ENCODE data around the gene CPNE7.

The CPNE7 gene

DNA sequence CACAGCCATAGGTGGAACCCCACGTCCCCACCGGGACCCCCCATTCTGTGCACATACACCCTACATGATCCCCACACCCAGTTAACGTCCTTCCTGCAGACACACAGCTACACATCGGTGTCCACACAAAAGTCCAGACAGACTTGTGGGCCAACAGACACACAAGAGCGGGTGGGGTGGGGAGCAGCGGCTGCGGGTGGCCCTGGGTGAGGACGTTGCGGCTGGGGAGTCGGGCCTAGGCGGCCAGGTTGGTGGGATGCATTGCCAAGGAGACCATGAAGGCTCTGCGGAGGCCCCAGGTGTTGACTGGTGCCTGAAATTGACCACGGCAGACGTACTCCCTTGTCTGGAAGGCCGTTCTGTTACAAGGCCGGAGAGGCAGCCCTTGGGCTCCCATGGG is 29.2 kb downstream of the CPNE7 start:
- DNase-seq (ENCODE audit: low spot score) = no peak

DNA sequence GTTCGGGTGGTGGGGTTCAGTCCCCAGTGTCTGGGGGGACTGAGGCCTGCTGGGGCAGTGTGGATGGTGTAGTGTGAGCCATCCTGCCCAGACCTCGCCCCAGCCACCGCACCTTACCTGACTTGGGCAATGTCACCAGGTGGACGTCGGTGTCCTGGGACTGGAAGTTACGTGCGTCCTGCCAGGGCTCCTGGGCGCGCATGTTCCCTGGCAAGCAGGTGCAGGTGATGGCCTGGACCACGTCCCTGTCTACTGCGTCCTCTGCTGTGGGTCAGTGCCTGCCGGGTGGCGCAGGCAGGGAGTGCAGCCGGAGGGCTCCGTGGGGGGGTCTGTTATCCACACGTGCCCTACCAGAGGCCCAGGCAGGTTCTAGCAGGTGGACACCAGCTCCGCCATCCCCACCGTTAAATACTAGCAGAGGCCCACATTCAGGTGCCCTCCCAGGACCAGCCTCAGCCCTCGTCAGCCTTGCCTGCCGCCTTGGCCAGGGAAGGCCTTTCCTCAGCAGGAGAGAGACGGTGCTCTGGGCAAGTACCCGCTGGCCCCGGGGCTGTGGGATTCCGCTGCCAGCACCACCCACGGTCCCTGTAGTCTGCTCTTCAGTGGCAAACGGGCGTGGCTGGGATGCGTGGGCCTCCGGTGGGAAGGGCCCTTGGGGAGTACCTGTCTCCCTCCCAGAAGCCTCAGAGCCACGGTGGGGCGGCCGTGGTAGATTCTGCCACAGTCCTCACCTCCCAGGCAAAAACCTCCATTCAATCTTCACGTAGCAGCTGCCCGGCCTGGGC is 29.8 kb downstream of the CPNE7 start:
- DNase-seq (ENCODE audit: low spot score) = no peak

DNA sequence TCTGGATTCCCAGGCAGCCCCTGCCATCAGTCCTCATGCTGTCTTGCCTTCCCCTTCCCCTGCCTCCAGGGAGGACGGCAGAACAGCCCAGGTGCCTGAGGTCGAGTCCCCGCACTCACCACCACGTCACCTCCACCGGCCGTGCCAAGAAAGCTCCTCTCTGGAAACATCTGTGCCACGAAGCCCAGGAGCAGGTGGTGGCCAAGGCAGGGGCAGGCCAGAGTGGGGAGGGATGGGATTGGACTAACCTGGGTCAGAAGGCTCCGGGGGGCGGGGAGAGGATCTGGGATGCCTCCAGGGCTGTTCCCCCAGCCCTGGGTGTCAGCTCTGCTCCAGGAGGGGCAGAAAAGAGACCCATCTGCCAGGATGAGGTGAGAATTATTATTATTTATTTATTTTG is 30.4 kb downstream of the CPNE7 start:
- DNase-seq (ENCODE audit: low spot score) = no peak

- DNase-seq (ENCODE audit: low spot score) = no peak
Observed at GRCh38 chr16:89607453-89607852, 31.9 kb downstream of the CPNE7 start.

DNA sequence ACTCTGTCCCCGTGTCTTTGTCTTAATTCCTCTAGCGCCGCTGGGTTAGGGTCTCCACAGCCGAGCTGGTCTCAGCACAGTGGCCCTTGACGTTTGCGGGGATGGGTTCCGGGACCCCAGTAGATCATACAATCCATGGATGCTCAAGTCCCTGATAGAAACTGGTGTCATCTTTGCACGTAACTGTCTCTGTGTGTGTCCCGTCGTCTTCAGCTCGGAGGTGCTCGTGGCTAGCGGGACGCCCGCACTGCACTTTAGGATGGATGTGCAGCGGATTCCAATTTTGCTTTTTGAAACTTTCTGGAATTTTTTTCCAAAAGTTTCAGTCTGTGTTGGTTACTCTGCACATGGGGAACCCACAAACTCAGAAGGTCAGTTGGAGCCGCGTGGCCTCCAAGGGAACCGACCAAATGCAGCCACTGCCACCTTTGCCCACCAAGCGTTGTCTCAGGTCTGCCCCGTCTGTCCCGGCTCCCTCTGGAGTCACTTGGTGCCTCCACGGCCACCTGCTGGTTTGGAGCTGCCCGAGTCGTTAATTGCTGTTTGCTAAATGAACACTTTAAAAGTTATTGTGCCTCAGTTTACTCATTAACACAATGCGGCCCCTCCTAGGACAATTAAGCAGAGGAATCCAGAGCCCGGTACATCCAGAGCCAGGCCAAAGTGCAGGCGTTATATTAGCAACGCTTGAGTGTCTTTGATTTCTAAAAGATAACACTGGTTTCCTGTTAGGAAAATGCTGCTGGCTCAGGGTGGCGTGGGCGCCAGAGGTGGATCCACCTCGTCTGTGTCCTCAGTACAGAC is 32.6 kb downstream of the CPNE7 start:
- no peak for DNase-seq (ENCODE audit: low spot score)

- no peak for DNase-seq (ENCODE audit: low spot score)
Observed at GRCh38 chr16:89610108-89610453, 34.5 kb downstream of the CPNE7 start.

DNA sequence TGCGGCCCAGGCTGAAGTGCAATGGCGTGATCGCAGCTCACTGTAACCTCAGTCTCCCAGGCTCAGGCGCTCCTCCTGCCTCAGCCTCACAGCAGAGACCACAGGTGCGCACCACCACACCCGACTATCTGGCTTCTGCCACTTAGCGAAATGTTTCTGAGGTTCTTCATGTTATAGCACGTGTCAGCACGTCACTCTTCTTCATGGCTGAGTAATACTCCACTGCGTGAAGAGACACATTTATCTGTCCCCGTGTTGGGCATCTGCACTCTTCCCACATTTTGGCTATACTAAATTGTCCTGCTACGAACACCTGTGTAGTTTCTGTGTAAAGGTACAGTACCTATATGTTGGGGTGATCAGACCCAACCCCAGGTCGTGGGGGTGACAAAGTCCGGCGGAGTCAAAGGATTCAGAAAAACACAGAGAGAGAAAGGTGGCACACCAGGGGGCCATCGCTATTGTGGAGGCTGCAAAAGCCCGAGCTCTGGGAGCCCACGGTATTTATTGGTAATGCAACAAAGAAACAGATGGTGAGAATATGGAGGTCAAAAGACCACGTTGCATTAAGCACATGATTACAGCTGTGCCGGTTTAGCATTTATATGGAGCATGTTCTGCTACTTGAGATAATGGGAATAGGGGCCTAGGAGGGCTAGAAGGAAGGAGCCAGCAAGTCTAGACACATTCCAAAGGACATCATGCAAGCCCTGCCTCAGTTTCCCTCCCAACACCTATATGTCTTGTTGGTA is 37.0 kb downstream of the CPNE7 start:
- DNase-seq (ENCODE audit: low spot score) = no peak

DNA sequence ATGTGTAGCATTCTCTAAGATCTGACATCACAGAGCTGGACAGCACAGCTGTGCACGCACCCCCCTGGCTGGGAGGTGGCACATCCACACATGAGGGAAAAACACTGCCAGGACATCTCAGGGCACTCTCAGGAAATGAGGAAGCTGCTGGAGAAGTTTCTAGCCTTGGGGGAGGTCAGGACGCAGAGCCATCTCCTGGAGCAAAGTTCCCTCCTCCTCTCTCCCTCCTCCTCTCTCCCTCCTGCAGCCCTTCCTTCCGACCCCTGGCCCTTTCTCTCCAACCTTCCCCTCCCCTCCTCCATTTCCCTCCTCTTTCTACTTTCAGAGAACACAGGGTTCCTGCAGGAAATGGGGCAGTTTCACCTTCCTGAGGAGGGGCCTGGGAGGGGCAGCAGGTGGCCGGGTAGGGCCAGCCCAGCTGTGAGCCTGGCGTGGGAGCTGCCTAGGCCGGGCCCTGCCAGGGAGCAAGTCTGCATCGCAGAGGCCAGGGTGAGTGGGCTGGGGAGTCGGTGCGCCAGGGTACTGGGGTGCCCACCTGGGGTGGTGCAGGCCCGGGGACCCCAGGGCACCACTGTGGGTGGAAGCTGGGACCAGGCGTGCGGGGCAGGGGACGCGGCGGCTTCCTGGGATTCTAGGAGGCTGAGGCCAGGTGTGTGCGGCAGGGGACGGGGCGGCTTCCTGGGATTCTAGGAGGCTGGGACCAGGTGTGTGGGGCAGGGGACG is 37.8 kb downstream of the CPNE7 start, which contains the start of gene DPEP1:
Gene DPEP1, plus strand, starts transcription at position 412 of the 723 bp plus-strand sequence. CDS start 16,769 bp downstream, outside the sequence.
- DNase-seq (ENCODE audit: low spot score) = no peak

GRCh38 chr16:89613954-89614459 is 38.4 kb downstream of the CPNE7 start:
- DNase-seq (ENCODE audit: low spot score) = no peak

- no peak for DNase-seq (ENCODE audit: low spot score)
Observed at GRCh38 chr16:89615176-89615575, 39.6 kb downstream of the CPNE7 start.

GRCh38 chr16:89615596-89616090 is 40.1 kb downstream of the CPNE7 start:
- peak; percentile 23 for DNase-seq (ENCODE audit: low spot score)

- no peak for DNase-seq (ENCODE audit: low spot score)
Observed at GRCh38 chr16:89616623-89617022, 41.1 kb downstream of the CPNE7 start.

DNA sequence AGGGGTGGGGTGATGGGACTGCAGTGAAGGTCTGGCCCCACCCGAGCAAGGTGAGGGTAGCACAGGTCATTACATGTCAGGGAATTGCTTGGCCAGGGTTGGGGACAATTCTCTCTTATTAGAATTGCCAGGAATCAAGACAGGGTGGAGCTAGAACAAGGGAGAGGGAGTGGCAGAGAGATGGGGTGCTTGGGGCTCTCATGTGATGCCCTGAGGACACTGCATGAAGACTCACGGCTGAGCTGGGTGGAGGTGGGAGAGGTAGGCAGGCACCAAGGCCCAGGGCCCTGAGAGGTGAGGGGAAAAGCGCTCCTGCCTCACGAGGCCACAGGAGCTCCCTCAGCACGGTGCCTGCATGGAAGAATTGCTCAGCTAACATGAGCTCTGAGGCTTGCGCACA is 41.5 kb downstream of the CPNE7 start:
- no peak for DNase-seq (ENCODE audit: low spot score)

- no peak for DNase-seq (ENCODE audit: low spot score)
Observed at GRCh38 chr16:89618109-89618998, 42.8 kb downstream of the CPNE7 start.

DNA sequence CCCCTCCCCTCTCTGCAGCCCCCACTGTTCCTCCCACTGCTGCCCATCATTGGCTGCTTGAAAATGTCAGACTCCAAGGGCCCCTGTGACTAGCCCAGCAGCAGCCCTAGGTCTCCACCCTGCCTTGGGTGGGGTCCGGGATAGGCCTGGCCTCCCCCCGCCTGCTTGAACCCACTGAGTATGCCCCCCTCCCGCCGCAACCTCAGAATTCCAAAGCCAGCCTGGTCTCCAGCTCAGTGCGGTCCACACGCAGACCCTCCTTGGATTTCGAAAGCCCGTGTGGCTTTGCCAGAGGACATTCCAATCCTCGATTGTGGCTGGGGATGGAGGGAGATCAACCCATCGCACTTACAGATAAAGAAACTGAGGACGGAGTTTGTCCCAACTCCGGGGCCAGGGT is 44.3 kb downstream of the CPNE7 start:
- no peak for DNase-seq (ENCODE audit: low spot score)

- DNase-seq (ENCODE audit: low spot score) = no peak
Observed at GRCh38 chr16:89620406-89620841, 44.9 kb downstream of the CPNE7 start.

DNA sequence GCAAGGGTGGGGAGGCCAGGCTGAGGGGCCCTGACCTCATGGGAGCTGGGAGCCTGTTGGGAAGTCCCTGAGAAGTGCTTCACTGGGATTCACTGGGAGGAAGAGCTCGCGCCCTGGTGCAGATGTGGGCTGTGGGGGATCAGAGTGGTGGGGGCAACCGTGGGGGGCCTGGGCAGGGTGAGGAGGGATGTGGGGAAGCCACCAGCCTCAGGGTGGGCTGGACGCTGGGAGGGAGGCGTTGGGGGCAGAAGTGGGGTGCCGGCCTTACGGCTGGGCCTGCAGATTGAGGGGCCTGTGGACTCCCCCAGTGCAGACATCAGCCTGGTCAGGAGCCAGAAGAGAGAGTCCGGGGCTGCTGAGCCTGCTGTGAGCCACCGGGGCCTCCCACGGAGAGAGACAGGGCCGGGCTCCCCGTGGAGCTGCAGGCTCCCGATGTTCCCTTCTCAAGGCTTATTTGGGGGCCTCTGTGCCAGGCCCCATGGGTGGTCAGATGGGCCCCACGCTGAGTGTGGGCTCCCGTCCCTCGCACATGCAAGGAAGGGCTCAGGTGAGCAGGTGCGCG is 45.7 kb downstream of the CPNE7 start:
- no peak for DNase-seq (ENCODE audit: low spot score)

DNA sequence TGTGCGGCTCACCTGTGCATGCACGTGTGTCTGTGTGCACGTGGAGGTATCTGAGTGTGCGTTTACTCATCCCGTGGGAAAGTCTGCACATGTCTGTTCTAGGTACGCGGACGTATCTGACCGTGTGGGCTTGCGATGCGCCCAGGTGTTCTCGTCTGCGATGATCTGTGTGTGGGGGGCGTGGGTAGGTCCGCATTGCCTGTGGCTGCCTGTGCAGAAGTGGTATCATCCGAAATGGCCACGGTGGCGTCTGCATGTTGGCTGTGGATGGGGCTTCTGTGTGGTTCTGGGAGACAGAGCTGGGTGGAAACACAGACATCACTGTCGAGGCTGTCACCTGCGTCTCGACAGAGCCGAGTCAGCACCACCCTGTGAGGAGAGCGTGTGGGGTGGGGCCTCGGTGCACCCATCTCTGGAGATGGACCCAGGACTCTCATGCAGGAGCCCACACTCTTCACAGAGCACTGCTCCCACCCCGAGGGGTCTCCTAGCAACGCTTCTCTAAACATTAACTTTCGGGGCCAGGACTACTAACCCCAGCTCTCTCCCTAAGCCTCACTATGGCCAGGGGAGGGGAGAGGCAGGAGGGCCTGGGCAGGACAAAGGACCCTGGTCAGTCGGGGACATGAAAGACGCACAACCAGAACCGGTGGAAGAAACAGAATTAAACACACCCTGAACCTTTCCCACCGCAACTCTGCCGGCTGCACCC is 46.3 kb downstream of the CPNE7 start:
- DNase-seq (ENCODE audit: low spot score) = no peak

DNA sequence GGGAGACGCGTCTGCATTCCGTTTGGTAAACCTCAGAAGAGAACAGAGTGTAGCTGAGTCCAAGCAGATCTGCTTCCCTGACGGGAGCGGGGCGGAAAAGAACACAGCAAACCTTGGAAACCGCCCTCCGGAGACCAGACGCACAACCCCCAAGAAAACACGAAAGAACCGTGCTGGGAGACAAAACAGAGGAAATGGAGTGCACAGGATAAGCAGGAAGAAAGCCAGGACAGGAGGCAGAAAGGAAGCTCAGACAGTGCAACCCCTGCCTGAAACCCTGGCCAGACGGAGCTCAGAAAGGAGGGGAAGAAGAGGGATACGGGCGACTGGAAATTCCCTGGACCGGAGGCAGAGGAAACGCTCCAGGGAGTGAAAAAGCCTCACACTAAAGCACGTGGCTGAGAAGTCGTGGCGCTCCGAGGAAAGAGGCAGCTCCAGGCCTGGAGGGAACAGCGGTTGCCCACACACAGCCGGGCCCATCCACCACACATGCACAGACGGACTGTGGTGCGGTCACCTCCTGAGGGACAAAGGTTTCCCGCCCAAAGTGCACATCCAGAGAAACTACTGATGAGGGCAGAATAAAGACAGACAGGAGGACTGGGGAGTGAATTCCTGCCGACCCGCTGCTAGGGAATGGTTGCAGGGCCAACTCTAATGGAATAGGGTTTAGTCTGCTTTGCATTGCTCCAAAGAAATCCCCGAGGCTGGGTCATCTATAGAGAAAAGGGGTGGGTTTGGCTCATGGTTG is 48.1 kb downstream of the CPNE7 start:
- DNase-seq (ENCODE audit: low spot score) = no peak
